ENCODE measurements around the gene TLR8.

The TLR8 gene

GRCh38 chrX:12945494-12945893 is 39.1 kb downstream of the TLR8 start:
- DNase-seq (ENCODE audit: low read depth) = no peak
- TF ChIP-seq CTCF (conservative IDR thresholded peaks at IDR 0.05; ENCODE audit: low read depth, low read length) = no peak
- no peak overlapping the region for H3K4me3 ChIP-seq (ENCODE audit: low read length)

GRCh38 chrX:12946406-12946805 is 40.0 kb downstream of the TLR8 start:
- no peak for TF ChIP-seq CTCF (conservative IDR thresholded peaks at IDR 0.05; ENCODE audit: low read depth, low read length)
- DNase-seq (ENCODE audit: low read depth) = no peak
- H3K4me3 ChIP-seq (ENCODE audit: low read length) = no peak overlapping the region

GRCh38 chrX:12946838-12947544 is 40.6 kb downstream of the TLR8 start:
- peak; percentile 96 for TF ChIP-seq CTCF (conservative IDR thresholded peaks at IDR 0.05; ENCODE audit: low read depth, low read length)
- DNase-seq (ENCODE audit: low read depth) = peak; percentile 52
- H3K4me3 ChIP-seq (ENCODE audit: low read length) = no peak overlapping the region

GRCh38 chrX:12947545-12948235 is 41.3 kb downstream of the TLR8 start:
- no peak for TF ChIP-seq CTCF (conservative IDR thresholded peaks at IDR 0.05; ENCODE audit: low read depth, low read length)
- no peak overlapping the region for H3K4me3 ChIP-seq (ENCODE audit: low read length)
- no peak for DNase-seq (ENCODE audit: low read depth)

GRCh38 chrX:12948495-12948894 is 42.1 kb downstream of the TLR8 start:
- no peak for DNase-seq (ENCODE audit: low read depth)
- no peak overlapping the region for H3K4me3 ChIP-seq (ENCODE audit: low read length)

GRCh38 chrX:12949205-12949926 is 42.9 kb downstream of the TLR8 start:
- H3K4me3 ChIP-seq (ENCODE audit: low read length) = no peak overlapping the region
- no peak for TF ChIP-seq CTCF (conservative IDR thresholded peaks at IDR 0.05; ENCODE audit: low read depth, low read length)
- peak; percentile 34 for DNase-seq (ENCODE audit: low read depth)

More at GRCh38 chrX:12948495-12948894, 42.1 kb downstream of the TLR8 start:
- TF ChIP-seq CTCF (conservative IDR thresholded peaks at IDR 0.05; ENCODE audit: low read depth, low read length) = no peak

Measured in retinal pigment epithelial cell (primary cell).